Hematopoietic multipotent progenitor cell treated with erythropoietin and hydrocortisone succinate and interleukin-3 and kit ligand, for 17 days (in vitro differentiated cells): Measurements from ENCODE around the gene KIAA1755.
A peak's percentile ranks its signal among the peaks of the same experiment; 100 is the strongest.

Source experiments
- DNase-seq: peaks from one replicate; pipeline ENCODE4 v3.0.0-alpha.2; 2015; ENCODE audit warnings: low spot score

Gene KIAA1755

GRCh38 chr20:38179846-38180245 lies 80.7 kb downstream of the KIAA1755 start:
- no peak for DNase-seq

DNA sequence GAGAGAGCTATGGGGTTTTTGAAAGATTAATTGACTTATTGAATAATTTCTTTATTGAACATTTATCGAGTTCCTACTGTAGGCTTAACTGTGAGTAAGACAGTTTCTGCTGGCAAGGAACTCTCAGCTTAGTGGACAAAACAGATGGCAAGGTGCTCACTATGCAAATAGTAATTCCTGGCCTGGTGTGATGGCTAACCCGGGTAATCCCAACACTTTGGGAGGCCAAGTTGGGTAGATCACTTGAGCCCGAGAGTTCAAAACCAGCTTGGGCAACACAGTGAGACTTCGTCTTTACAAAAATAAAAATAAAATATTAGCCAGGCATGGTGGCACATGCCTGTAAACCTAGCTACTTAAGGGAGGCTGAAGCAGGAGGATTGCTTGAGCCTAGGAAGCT lies 82.0 kb downstream of the KIAA1755 start:
- no peak for DNase-seq

- no peak for DNase-seq
Measured at GRCh38 chr20:38178065-38178491, 82.5 kb downstream of the KIAA1755 start.

DNA sequence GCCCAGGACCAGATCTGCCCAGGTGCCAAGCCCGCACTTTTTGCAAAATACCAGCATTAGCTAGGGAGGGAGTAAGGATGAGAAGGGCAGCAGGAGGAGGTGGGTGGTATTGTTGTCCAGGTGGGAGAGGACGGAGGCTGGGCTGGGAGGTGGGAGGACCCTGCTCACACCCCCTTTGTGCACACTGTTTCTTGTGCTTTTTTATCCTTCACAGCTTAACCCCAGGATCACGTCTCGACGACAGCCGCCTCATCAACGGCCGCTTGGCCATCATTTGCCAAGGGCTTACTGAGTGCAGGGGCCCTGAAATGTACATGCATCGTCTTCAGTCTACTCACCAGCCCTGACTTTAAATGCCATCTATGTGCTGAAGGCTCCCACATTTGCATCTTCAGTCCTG lies 83.3 kb downstream of the KIAA1755 start:
- DNase-seq = no peak

DNA sequence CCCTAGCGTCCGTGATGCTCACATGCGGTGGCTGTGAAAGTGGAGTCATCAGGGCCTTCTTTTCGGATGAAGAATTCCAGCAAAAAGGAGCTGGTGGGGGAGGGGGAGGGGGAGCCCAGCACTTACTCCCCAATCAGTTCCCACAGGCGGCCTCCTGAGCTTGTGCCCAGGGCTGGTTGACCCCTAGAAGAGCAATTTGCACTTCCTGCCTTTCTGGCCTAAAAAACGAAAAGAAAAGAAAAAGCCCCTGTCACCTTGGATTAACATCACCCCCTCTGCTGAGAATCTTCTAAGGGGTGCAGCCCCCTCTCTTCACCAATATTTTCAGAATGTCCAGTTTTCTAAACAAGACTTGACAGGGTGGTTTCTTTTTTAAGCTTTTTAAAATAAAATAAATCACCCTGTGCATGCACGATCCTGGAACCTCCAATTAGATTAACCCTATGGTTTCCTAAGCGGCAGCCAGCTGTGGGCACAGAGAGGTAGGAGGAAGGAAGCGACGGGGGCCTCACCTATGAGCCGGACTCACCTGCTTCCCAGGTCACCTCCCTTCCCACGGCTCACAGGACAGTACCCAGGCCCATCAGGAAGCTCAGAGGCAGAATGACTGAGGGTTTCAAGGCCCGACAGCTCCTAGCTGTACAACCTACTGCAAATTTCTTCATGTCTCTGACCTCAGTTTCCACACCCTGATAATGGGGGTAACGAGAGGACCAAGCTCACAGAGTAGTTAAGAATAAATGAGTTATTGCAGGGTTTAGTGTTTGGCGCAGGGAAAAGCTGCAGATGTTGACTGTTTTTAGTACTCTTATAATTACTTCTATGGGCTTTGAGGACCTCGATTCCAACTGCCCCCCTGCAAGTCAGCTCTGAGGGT lies 85.0 kb downstream of the KIAA1755 start:
- no peak for DNase-seq

- no peak for DNase-seq
Measured at GRCh38 chr20:38173237-38174156, 87.0 kb downstream of the KIAA1755 start.

- no peak for DNase-seq
Measured at GRCh38 chr20:38172408-38172807, 88.1 kb downstream of the KIAA1755 start.

GRCh38 chr20:38171675-38172043 lies 88.9 kb downstream of the KIAA1755 start:
- DNase-seq = no peak

DNA sequence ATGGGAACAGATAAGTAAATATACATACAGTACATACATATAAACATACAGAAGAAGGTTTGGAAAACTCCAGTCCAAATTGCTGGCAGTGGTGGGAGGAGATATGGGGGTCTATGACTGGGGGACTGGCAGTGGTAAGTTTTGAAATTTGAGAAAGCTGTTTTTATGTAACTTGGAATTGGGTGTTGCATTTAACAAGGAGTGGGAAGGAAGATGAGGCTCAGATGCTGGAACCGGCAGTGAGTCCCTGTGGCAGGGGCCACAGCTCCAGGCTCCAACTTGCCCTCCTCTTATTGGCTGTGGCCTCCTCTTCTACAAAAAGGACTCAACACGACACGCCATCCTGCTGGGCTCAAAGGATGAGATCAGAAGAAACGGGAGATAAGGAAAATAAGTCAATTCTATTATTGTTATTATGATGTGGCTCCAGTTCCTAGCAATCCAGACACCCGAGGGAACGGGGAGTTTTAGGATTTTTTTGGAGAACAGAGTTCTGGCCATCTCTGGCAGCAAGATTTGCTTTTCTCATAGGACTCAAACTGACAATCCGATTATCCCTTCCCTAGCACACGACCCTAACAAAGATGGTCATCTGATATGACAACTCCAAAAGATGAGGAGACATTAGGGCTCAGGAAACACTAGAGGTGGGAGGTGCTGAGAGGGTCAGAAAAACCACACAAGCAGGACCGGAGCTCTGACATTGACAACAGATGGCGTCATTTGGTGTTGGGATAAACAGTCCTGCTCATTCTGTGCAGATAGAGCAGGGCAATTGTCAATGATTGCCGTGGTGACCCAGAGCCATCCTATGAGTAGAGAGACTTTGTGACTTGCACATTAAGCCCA lies 89.5 kb downstream of the KIAA1755 start:
- no peak for DNase-seq

DNA sequence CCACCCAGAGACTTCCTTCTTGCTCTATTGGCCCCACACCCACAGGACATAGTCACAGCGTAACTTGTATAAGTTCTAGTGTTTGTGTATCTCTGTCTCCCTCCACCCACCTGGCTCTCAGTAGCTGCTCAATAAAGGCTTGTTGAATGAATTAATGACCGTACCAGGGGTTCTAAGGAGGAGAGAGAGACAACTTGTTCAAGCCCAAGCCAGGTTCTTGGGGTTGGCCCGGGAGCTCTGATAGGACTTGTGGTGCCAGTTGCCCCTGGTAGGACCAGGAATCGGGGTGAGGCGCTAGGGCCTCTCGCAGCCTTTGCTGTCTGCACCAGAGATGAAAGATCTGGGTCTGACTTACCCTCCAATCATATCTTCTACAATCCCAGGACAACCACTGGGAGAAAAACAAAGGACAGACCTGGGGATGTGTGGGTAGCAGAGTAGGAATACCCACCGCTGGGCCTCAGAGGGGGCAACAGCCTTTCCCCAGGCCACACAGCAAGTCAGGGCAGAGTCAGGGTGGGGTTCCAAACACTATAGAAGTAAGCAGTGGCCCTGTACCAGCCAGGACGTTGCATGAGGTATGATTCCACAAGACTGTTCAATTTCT lies 90.2 kb downstream of the KIAA1755 start:
- DNase-seq = no peak

GRCh38 chr20:38169636-38170193 lies 90.8 kb downstream of the KIAA1755 start:
- DNase-seq = no peak

GRCh38 chr20:38168791-38169589 lies 91.5 kb downstream of the KIAA1755 start:
- DNase-seq = no peak

- DNase-seq = no peak
Measured at GRCh38 chr20:38167851-38168760, 92.4 kb downstream of the KIAA1755 start.

DNA sequence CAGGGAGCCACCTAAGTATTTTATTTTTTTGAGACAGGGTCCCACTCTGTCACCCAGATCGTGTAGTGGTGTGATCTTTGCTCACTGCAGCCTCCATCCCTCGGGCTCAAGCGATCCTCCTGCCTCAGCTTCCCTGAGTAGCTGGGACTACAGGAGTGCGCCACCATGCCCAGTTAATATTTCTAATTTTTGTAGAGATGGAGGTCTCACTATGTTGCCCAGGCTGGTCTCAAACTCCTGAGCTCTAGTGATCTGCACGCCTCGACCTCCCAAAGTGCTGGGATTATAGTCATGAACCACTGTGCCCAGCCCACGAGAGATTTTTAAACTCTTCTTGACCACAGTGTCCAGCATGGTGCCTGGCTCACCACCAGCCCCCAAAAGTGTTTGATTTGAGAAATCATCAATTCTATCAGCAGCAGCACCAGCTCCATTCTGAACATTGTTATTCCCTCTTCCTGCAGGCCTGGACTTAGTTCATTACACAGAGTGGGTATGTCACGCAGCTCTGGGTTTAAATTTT lies 93.1 kb downstream of the KIAA1755 start:
- no peak for DNase-seq

GRCh38 chr20:38166703-38167233 lies 93.8 kb downstream of the KIAA1755 start:
- no peak for DNase-seq

DNA sequence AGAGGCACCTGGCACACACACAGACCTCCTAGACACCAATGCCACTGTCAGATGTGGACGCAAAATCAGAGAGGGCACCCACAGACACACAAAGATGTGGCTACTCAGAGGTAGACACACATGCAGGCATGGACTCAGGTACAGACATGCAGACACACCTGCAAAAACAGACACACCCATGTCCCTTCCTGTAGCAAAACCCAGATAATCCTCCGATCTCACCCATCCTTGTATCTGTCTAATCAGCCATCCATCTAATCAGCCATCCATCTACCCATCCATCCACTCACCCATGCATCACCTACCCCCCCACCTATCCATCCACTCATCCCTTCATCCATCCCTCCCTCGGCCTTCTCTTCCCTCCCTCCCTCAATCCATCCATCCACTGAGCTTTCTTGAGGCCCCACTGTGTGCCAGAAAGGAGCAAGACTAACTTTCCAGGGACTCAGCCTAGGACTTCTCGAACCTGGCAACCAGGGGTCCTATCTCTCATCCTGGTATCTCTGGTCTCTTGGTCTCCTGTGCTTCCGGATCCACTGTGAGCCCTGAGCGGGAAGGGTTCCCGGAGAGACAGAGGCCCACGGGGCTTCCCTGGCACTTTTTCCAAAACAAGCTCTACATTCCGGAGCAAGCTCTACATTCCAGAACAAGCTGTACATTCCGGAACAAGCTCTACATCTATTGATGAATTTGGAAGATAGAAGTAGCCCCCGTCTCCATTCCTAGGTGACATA lies 94.4 kb downstream of the KIAA1755 start:
- no peak for DNase-seq

- DNase-seq = peak; percentile 92
Measured at GRCh38 chr20:38165089-38165965, 95.2 kb downstream of the KIAA1755 start, which contains the start of gene TGM2. TGM2 (minus strand) TSS chr20:38165270; CDS start chr20:38165198, 72 bp downstream.
